Neural crest cell (in vitro differentiated cells): ENCODE data around the gene STAT1. TPM values are rescaled to one million over a fixed set of nuclear protein-coding genes. Genes with fewer than 3 reads are reported as not detected.
"Not testable (repeated sequence)": the region's sequence is repeated elsewhere in the genome, so short reads cannot be mapped to it uniquely, and the experiment has no call there.

ENCODE experiments used
- DNase-seq: peaks from one replicate; pipeline ENCODE4 v3.0.0; 2021; ENCODE audit warnings: low read depth, mixed read lengths, low spot score
- H3K27ac Mint-ChIP-seq: one replicate; pipeline ENCODE4 v1.8.0; 2021; ENCODE audit warnings: mild to moderate bottlenecking, mixed read lengths; ENCODE audit not compliant: unreplicated experiment
- H3K27me3 Mint-ChIP-seq: 2 replicates; pipeline ENCODE4 v1.8.0; 2021; ENCODE audit warnings: low read depth, mild to moderate bottlenecking, mixed read lengths
- H3K36me3 Mint-ChIP-seq: 2 replicates; pipeline ENCODE4 v1.8.0; 2021; ENCODE audit warnings: low read depth, mild to moderate bottlenecking, mixed read lengths
- H3K4me1 Mint-ChIP-seq: 2 replicates; pipeline ENCODE4 v1.8.0; 2021; ENCODE audit warnings: mixed read lengths
- H3K4me3 Mint-ChIP-seq: one replicate; pipeline ENCODE4 v1.8.0; 2021; ENCODE audit warnings: mild to moderate bottlenecking, mixed read lengths
- H3K9me3 Mint-ChIP-seq: 2 replicates; pipeline ENCODE4 v1.8.0; 2021; ENCODE audit warnings: mixed read lengths
- total RNA-seq: library from RNA; stranded (reverse); gene quantifications from 2 replicates; pipeline ENCODE4 v1.2.1, GENCODE V29; 2021
- TF ChIP-seq, protein P1 (sequence below): fragments of 200-600 bp; sonication (generic); conservative IDR thresholded peaks from 2 replicates; pipeline ENCODE4 v1.5.0; 2021; ENCODE audit warnings: antibody characterized with exemption, mild to moderate bottlenecking

STAT1 gene
- total RNA-seq, 1 donor from 2014 or later, result 39.9 TPM

- no peak overlapping the region for H3K27ac Mint-ChIP-seq
- H3K4me3 Mint-ChIP-seq, result no peak overlapping the region
- TF ChIP-seq, protein P1, sequence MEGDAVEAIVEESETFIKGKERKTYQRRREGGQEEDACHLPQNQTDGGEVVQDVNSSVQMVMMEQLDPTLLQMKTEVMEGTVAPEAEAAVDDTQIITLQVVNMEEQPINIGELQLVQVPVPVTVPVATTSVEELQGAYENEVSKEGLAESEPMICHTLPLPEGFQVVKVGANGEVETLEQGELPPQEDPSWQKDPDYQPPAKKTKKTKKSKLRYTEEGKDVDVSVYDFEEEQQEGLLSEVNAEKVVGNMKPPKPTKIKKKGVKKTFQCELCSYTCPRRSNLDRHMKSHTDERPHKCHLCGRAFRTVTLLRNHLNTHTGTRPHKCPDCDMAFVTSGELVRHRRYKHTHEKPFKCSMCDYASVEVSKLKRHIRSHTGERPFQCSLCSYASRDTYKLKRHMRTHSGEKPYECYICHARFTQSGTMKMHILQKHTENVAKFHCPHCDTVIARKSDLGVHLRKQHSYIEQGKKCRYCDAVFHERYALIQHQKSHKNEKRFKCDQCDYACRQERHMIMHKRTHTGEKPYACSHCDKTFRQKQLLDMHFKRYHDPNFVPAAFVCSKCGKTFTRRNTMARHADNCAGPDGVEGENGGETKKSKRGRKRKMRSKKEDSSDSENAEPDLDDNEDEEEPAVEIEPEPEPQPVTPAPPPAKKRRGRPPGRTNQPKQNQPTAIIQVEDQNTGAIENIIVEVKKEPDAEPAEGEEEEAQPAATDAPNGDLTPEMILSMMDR, result no peak
- H3K27me3 Mint-ChIP-seq, result no peaks in the 10 kb centered on the region
- H3K4me1 Mint-ChIP-seq, result no peaks in the 10 kb centered on the region
- peaks cover 33% of the 10 kb centered on the region for H3K36me3 Mint-ChIP-seq
- no peak for DNase-seq
- no peaks in the 10 kb centered on the region for H3K9me3 Mint-ChIP-seq
Measured at GRCh38 chr2:190999949-191000665, 13.9 kb downstream of the STAT1 start.

DNA sequence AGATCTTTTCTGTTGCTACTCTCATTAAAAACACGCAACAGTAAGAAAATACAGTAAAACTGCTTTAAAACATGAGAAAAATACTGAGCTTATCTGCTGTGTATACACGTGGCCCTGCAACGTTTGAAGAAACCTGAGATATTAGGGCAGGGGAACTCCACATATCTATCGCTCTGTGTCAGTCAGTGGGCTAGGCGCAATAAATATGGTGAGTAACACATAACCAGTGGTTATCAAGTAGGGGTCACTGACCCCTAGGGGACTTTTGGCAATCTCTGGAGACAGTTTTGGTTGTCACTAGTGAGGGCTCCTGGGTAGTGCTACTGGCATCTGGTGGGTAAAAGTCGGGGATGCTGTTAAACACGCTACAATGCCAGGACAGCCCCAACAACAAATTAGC lies 14.9 kb downstream of the STAT1 start:
- DNase-seq, result no peak
- no peak overlapping the region for H3K4me3 Mint-ChIP-seq
- no peaks in the 10 kb centered on the region for H3K4me1 Mint-ChIP-seq
- peaks cover 33% of the 10 kb centered on the region for H3K36me3 Mint-ChIP-seq
- H3K27me3 Mint-ChIP-seq, result no peaks in the 10 kb centered on the region
- no peaks in the 10 kb centered on the region for H3K9me3 Mint-ChIP-seq
- TF ChIP-seq, protein P1, result no peak
- H3K27ac Mint-ChIP-seq, result no peak overlapping the region

DNA sequence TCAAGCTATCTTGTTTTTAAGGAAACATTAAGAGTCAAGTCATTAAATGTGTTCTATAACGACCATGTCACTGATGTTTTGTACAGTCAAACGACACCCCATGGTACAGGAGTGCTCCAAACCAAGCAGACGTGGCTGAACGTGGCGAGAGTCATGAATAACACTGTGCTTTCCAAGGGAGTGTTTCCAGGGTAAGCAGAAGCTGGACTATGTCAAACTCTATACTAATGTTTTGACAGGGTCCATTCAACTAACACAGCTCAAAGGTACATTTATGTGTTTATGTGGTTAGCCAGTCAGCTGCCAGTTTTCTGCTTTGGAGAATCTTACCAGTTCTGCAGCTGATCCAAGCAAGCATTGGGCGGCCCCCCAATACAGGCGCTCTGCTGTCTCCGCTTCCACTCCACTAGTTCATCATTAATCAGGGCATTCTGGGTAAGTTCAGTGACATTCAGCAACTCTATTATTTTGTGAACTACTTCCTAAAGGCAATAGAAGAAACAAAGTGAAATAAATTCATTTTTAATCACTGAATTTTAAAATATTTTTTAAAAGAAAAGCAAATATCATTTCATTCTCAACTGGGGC lies 16.4 kb downstream of the STAT1 start:
- peaks cover 31% of the 10 kb centered on the region for H3K36me3 Mint-ChIP-seq
- H3K27me3 Mint-ChIP-seq, result no peaks in the 10 kb centered on the region
- TF ChIP-seq, protein P1, result no peak
- no peak overlapping the region for H3K4me3 Mint-ChIP-seq
- DNase-seq, result no peak
- H3K9me3 Mint-ChIP-seq, result no peaks in the 10 kb centered on the region
- no peak overlapping the region for H3K27ac Mint-ChIP-seq
- no peaks in the 10 kb centered on the region for H3K4me1 Mint-ChIP-seq

- Mint-ChIP-seq H3K4me1 (no peaks in the 10 kb centered on the region), H3K36me3 (peaks cover 31% of the 10 kb centered on the region), H3K27me3 (no peaks in the 10 kb centered on the region), H3K9me3 (no peaks in the 10 kb centered on the region), H3K4me3 (no peak overlapping the region), H3K27ac (no peak overlapping the region)
- no peak for DNase-seq
- TF ChIP-seq, protein P1, result no peak
Measured at GRCh38 chr2:190996947-190997346, 17.0 kb downstream of the STAT1 start.

DNA sequence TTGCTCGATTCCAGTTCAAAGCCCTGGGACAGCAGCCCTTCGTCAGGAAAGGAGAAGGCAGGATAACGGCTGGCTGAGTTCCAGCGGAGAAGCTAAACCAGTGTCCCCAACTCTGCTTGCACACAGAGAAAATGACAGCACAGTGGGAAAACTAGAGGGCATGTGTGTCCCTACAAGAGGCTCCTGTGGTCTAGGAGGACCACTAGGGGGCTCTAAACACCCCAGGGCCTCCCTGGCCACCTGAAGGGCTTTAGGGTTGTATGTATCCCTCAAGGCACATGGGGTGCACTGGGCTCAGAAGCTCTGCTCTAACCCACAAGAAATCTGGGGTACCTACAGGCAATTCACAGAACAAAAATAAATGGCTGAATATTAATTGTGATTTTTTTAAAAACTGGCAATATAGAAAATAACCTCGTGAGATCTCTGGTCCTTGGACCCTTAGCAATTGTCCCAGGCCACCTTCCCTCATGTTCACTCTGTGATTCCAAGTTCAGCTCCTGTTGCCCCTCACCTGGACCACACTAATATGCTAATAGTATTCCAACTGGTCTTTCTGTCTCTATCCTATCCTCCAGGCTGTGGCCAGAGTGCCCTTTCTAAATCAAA lies 17.5 kb downstream of the STAT1 start:
- TF ChIP-seq, protein P1, result peak; percentile 65
- Mint-ChIP-seq H3K4me3 (no peak overlapping the region), H3K36me3 (peaks cover 31% of the 10 kb centered on the region), H3K9me3 (no peaks in the 10 kb centered on the region), H3K4me1 (no peaks in the 10 kb centered on the region), H3K27ac (no peak overlapping the region), H3K27me3 (no peaks in the 10 kb centered on the region)
- DNase-seq, result no peak

- H3K4me3 Mint-ChIP-seq, H3K27me3 Mint-ChIP-seq, H3K27ac Mint-ChIP-seq, H3K9me3 Mint-ChIP-seq, DNase-seq, H3K4me1 Mint-ChIP-seq: not testable (repeated sequence)
- peaks cover 34% of the 10 kb centered on the region for H3K36me3 Mint-ChIP-seq
Measured at GRCh38 chr2:190995315-190995714, 18.7 kb downstream of the STAT1 start.
